Measurements from ENCODE around the gene OPTC. TPM values are rescaled to one million over a fixed set of nuclear protein-coding genes. Genes with fewer than 3 reads are reported as not detected.

OPTC gene
- total and polyA plus RNA-seq, 7 donors: not detected

DNA sequence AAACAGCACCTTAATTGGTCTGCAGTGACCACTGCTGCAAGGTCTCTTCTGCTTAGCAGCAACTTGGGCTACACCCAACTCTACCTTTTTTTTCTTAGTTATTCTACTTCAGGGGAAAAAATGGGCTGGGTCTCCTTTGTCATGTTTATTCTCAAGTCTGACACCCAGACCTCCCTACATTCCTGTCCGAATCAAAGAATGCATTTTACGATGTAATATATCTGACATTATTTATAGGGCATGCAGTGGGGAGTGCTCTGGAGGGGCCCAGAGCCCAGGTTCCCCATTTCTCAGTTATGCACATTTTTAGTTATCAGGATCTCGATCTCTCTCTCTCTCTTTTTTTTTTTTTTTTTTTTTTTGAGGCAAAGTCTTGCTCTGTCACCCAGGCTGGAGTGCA is 50.5 kb downstream of the OPTC start:
- peaks cover 0 to 49% (median 28%) of the 10 kb centered on the region in 4 donors for H3K4me1 ChIP-seq
- intact Hi-C loops (cut with DNase I): no loop called here
- WGBS, 2 donors: 47 to 66% methylated on average over 3 of the region's 3 CpGs
- no peaks in the 10 kb centered on the region for H3K36me3 ChIP-seq
- DNase-seq: no peak
- no peaks in the 10 kb centered on the region for H3K9me3 ChIP-seq
- H3K27ac ChIP-seq: peak overlapping the region in 3 of 4 donors; percentile 74 to 97 (median 89)
- H3K27me3 ChIP-seq: no peaks in the 10 kb centered on the region
- peak in 3 of 4 donors; percentile 27 to 76 (median 64) for TF ChIP-seq POLR2AphosphoS5 (IDR thresholded peaks at IDR 0.05)
- TF ChIP-seq EP300 (IDR thresholded peaks at IDR 0.05): no peak
- TF ChIP-seq POLR2A (IDR thresholded peaks at IDR 0.05): no peak
- TF ChIP-seq, protein P1, sequence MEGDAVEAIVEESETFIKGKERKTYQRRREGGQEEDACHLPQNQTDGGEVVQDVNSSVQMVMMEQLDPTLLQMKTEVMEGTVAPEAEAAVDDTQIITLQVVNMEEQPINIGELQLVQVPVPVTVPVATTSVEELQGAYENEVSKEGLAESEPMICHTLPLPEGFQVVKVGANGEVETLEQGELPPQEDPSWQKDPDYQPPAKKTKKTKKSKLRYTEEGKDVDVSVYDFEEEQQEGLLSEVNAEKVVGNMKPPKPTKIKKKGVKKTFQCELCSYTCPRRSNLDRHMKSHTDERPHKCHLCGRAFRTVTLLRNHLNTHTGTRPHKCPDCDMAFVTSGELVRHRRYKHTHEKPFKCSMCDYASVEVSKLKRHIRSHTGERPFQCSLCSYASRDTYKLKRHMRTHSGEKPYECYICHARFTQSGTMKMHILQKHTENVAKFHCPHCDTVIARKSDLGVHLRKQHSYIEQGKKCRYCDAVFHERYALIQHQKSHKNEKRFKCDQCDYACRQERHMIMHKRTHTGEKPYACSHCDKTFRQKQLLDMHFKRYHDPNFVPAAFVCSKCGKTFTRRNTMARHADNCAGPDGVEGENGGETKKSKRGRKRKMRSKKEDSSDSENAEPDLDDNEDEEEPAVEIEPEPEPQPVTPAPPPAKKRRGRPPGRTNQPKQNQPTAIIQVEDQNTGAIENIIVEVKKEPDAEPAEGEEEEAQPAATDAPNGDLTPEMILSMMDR (IDR thresholded peaks at IDR 0.05): no peak
- no peak overlapping the region for H3K4me3 ChIP-seq

DNA sequence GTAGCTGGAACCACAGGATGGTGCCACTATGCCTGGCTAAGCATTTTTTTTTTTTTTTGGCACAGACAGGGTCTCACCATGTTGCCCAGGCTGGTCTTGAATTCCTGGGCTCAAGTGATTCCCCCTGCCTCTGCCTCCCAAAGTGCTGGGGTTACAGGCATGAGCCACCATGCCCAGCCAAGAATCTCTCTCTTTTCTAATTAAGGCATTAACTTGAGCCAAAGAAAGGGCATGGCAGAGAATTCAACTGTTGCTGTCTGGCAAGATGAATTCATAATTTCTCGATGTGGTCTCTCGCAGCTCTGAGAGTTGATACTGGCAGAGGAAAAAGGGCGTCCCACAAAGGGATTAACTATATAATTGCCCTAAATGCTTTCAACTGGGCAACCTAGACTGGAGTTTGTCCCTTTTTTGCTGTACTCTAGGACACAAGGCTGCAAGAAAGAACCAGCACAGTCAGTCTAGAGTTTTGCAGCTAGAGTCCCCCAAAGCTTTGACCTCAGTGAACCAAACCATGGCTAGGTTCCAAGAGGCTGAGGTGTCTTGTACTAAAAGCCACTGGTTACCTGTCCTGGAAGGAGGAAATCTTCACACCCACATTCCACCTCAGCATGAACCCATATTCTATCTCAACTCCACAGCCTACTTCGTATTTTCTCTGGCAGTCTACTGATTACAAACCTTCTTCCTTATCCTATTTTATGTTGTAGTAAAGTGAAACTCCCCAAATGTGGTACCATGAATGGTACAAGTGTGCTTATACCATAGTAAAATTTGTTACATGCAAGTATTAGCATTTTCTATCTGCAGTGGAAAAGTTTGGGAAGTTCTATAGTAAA is 51.2 kb downstream of the OPTC start:
- intact Hi-C loops (cut with DNase I): no loop called here
- 67 to 79% methylated on average over 4 of the region's 4 CpGs for WGBS, 2 donors
- H3K27ac ChIP-seq: peak overlapping the region; percentile 18 to 97 (median 82)

GRCh38 chr1:203546274-203546673 is 52.3 kb downstream of the OPTC start:
- 92 to 95% methylated on average over 1 of the region's 1 CpG for WGBS, 2 donors
- DNase-seq: no peak
- Histone ChIP-seq H3K36me3 (no peaks in the 10 kb centered on the region), H3K27me3 (no peaks in the 10 kb centered on the region), H3K9me3 (no peaks in the 10 kb centered on the region), H3K4me1 (peaks cover 0 to 46% (median 26%) of the 10 kb centered on the region in 4 donors), H3K4me3 (no peak overlapping the region), H3K27ac (peak overlapping the region in 3 of 4 donors; percentile 74 to 97 (median 89))
- intact Hi-C loops (cut with DNase I): no loop called here
- TF ChIP-seq EP300 (IDR thresholded peaks at IDR 0.05): no peak
- no peak for TF ChIP-seq POLR2A (IDR thresholded peaks at IDR 0.05)

More for the DNA sequence above, 51.2 kb downstream of the OPTC start:
- TF ChIP-seq POLR2AphosphoS5 (IDR thresholded peaks at IDR 0.05) (peak in 1 of 4 donors; percentile 16), POLR2A (IDR thresholded peaks at IDR 0.05) (no peak)
- Histone ChIP-seq H3K9me3 (no peaks in the 10 kb centered on the region), H3K4me1 (peaks cover 0 to 48% (median 28%) of the 10 kb centered on the region in 4 donors), H3K4me3 (no peak overlapping the region), H3K27me3 (no peaks in the 10 kb centered on the region), H3K36me3 (no peaks in the 10 kb centered on the region)
- DNase-seq: no peak

- no peak for DNase-seq
These were observed 53.2 kb downstream of the OPTC start for GRCh38 chr1:203547147-203547546.

DNA sequence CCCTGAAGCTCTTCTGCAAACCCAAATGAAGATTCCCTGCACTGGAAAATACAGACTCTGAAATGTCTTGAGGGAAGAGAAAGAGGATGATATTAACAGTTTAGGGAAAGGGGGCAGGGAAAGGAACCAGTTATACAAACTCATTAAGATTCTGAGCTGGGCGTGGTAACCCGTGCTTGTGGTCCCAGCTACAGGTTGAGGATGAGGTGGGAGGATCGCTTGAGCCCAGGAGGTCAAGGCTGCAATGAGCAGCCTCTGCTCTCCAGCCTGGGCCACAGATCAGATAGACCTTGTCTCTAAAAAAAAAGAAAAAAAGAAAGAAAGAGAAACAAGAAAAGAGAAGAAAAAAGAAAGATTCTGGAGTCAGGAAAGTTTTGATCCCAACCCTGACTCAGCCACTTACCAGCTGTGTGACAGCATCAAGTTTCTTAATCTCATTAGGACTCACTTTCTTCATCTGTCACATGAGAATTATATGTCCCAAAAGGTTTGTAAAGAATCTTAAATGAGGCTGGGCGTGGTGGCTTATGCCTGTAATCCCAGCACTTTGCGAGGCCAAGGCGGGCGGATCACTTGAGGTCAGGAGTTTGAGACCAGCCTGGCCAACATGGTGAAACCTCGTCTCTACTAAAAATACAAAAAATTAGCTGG is 53.9 kb downstream of the OPTC start:
- Histone ChIP-seq H3K27me3 (no peaks in the 10 kb centered on the region), H3K27ac (peak overlapping the region in 3 of 4 donors; percentile 74 to 97 (median 89)), H3K4me1 (peaks cover 0 to 50% (median 33%) of the 10 kb centered on the region in 4 donors), H3K36me3 (no peaks in the 10 kb centered on the region), H3K9me3 (no peaks in the 10 kb centered on the region), H3K4me3 (no peak overlapping the region)
- 57 to 78% methylated on average over 8 of the region's 8 CpGs for WGBS, 2 donors
- no peak for TF ChIP-seq POLR2AphosphoS5 (IDR thresholded peaks at IDR 0.05)
- TF ChIP-seq, protein P1 (IDR thresholded peaks at IDR 0.05): no peak
- TF ChIP-seq EP300 (IDR thresholded peaks at IDR 0.05): no peak
- no peak for TF ChIP-seq POLR2A (IDR thresholded peaks at IDR 0.05)
- intact Hi-C loops (cut with DNase I): no loop called here
- DNase-seq: no peak

More at GRCh38 chr1:203547147-203547546, 53.2 kb downstream of the OPTC start:
- peak overlapping the region in 3 of 4 donors; percentile 74 to 97 (median 89) for H3K27ac ChIP-seq
- no peaks in the 10 kb centered on the region for H3K36me3 ChIP-seq
- H3K27me3 ChIP-seq: no peaks in the 10 kb centered on the region
- no peak overlapping the region for H3K4me3 ChIP-seq
- intact Hi-C loops (cut with DNase I): no loop called here
- peaks cover 0 to 47% (median 30%) of the 10 kb centered on the region in 4 donors for H3K4me1 ChIP-seq
- 94 to 96% methylated on average over 4 of the region's 4 CpGs for WGBS, 2 donors
- no peaks in the 10 kb centered on the region for H3K9me3 ChIP-seq
- TF ChIP-seq POLR2A (IDR thresholded peaks at IDR 0.05) (no peak), EP300 (IDR thresholded peaks at IDR 0.05) (no peak), POLR2AphosphoS5 (IDR thresholded peaks at IDR 0.05) (no peak)
- TF ChIP-seq, protein P1 (IDR thresholded peaks at IDR 0.05): no peak

Measured in sigmoid colon (tissue), 7 donors.